GM12878 (cell line): ENCODE measurements around the gene RIT2. TPM values are rescaled to one million over a fixed set of nuclear protein-coding genes. Genes with fewer than 3 reads are reported as not detected.

ENCODE experiments used
- ATAC-seq: fragments of 200-7000 bp; cut with Tn5 transposase; 3 replicates; pipeline ENCODE4 v1.9.1; 2020; ENCODE audit warnings: mild to moderate bottlenecking, moderate library complexity
- BruUV-seq: library from RNA; stranded (reverse); fragments of 400-500 nt; replicated peaks from 2 replicates; lab custom pipeline; 2021; lab: Mats Ljungman, UMichigan
- CTCF ChIA-PET: fragments of 300-600 bp; sonication (Branson Sonifier 250); formaldehyde crosslinking; extraction: SDS; loops from one replicate; lab custom pipeline; 2021; ENCODE audit warnings: inconsistent platforms; lab: Yijun Ruan, JAX
- POLR2A ChIA-PET: fragments of 350-600 bp; formaldehyde crosslinking; extraction: SDS; loops from one replicate; lab custom pipeline; 2021; ENCODE audit warnings: inconsistent platforms; lab: Charles Lee
- RAD21 ChIA-PET: fragments of 300-600 bp; sonication (Branson Sonifier 250); formaldehyde crosslinking; loops from one replicate; lab custom pipeline; 2023; ENCODE audit warnings: antibody characterized with exemption; ENCODE audit not compliant: unreplicated experiment; lab: Charles Lee
- SMC1A ChIA-PET: fragments of 300-600 bp; sonication (Branson Sonifier 250); formaldehyde crosslinking; loops from one replicate; lab custom pipeline; 2023; ENCODE audit not compliant: unreplicated experiment, uncharacterized antibody; lab: Charles Lee
- DNase-seq: peaks from one replicate; pipeline ENCODE4 v3.0.0-alpha.2; 2011; ENCODE audit warnings: low read depth, low spot score
- FAIRE-seq: peaks from 3 replicates; lab custom pipeline; 2011; peaks lifted over from hg19 to GRCh38; lab: Jason Lieb, UNC
- H2AFZ ChIP-seq: 2 replicates; pipeline ENCODE4 v1.6.0; 2011; ENCODE audit warnings: low read depth, low read length, control low read depth; ENCODE audit not compliant: control insufficient read depth
- H3K27ac ChIP-seq: 2 replicates; pipeline ENCODE4 v1.5.1; 2011; ENCODE audit warnings: control low read depth; ENCODE audit not compliant: control insufficient read depth, insufficient read depth
- H3K27me3 ChIP-seq, 2 experiments: replicated peaks in 1 of 2; 2 replicates each; pipeline versions ENCODE4 v1.6.0 to v1.6.1; 2011; ENCODE audit warnings: low read length in 1 of 2; ENCODE audit not compliant: control insufficient read depth in 2 of 2, insufficient read depth in 2 of 2
- H3K36me3 ChIP-seq, 2 experiments: 2 replicates each; pipeline ENCODE4 v1.5.1; 2011; ENCODE audit warnings: low read length in 1 of 2; ENCODE audit not compliant: control insufficient read depth in 2 of 2, insufficient read depth in 2 of 2
- H3K4me1 ChIP-seq: 2 replicates; pipeline ENCODE4 v1.6.1; 2011; ENCODE audit warnings: mild to moderate bottlenecking, low read length, moderate library complexity, mixed read lengths; ENCODE audit not compliant: control insufficient read depth, insufficient read depth
- H3K4me2 ChIP-seq: 2 replicates; pipeline ENCODE4 v1.6.0; 2011; ENCODE audit warnings: control low read depth; ENCODE audit not compliant: control insufficient read depth, insufficient read depth
- H3K4me3 ChIP-seq: fragments of 200-600 bp; sonication (generic); 2 replicates; pipeline ENCODE4 v1.5.1; 2016
- H3K79me2 ChIP-seq: 2 replicates; pipeline ENCODE4 v1.6.0; 2011; ENCODE audit warnings: low read length; ENCODE audit not compliant: control insufficient read depth, insufficient read depth
- H3K9ac ChIP-seq: 2 replicates; pipeline ENCODE4 v1.8.0; 2011; ENCODE audit warnings: low read length, control low read depth, mixed read lengths; ENCODE audit not compliant: control insufficient read depth, insufficient read depth
- H3K9me3 ChIP-seq: replicated peaks from 3 replicates; pipeline ENCODE4 v1.5.1; 2011; ENCODE audit warnings: mild to moderate bottlenecking, low read length; ENCODE audit not compliant: control insufficient read depth, insufficient read depth
- H4K20me1 ChIP-seq: 2 replicates; pipeline ENCODE4 v1.6.0; 2011; ENCODE audit not compliant: control insufficient read depth, insufficient read depth
- ATF7 ChIP-seq: fragments of 450-650 bp; IDR thresholded peaks from 2 replicates; pipeline ENCODE4 v1.6.1; 2016; ENCODE audit warnings: low read depth, mild to moderate bottlenecking
- BMI1 ChIP-seq: fragments of 450-650 bp; IDR thresholded peaks from 2 replicates; pipeline ENCODE4 v1.6.1; 2016; ENCODE audit warnings: mild to moderate bottlenecking, moderate library complexity, borderline replicate concordance
- BRCA1 ChIP-seq: IDR thresholded peaks from 2 replicates; pipeline ENCODE4 v1.6.1; 2011; ENCODE audit warnings: low read depth, low read length, improper control_type of control experiment
- CEBPB ChIP-seq, 2 experiments: fragments of 150-350 bp in 1 of 2; IDR thresholded peaks; 2 replicates each; pipeline ENCODE4 v1.6.1; 2012 to 2014; ENCODE audit warnings: low read depth in 2 of 2, low read length in 2 of 2, borderline replicate concordance in 1 of 2, inconsistent platforms in 1 of 2
- CEBPZ ChIP-seq: fragments of 150-350 bp; IDR thresholded peaks from 2 replicates; pipeline ENCODE4 v1.6.1; 2016; ENCODE audit warnings: low read depth, low read length
- IRF4 ChIP-seq: IDR thresholded peaks from 2 replicates; pipeline ENCODE4 v1.6.1; 2011; ENCODE audit warnings: low read depth, low read length
- LARP7 ChIP-seq: fragments of 450-650 bp; IDR thresholded peaks from 2 replicates; pipeline ENCODE4 v1.6.1; 2017; ENCODE audit warnings: mild to moderate bottlenecking
- MEF2A ChIP-seq: IDR thresholded peaks from 2 replicates; pipeline ENCODE4 v1.6.1; 2011; ENCODE audit warnings: low read depth, mild to moderate bottlenecking, low read length, moderate library complexity; ENCODE audit not compliant: insufficient read depth
- MTA2 ChIP-seq: fragments of 450-650 bp; IDR thresholded peaks from 2 replicates; pipeline ENCODE4 v1.6.1; 2016; ENCODE audit warnings: low read depth, mild to moderate bottlenecking, moderate library complexity
- MXI1 ChIP-seq: fragments of 150-350 bp; IDR thresholded peaks from 2 replicates; pipeline ENCODE4 v1.6.1; 2011; ENCODE audit warnings: low read depth, mild to moderate bottlenecking, inconsistent platforms, low read length, improper control_type of control experiment
- SIN3A ChIP-seq: IDR thresholded peaks from 2 replicates; pipeline ENCODE4 v1.6.1; 2012; ENCODE audit warnings: low read depth, low read length, improper control_type of control experiment
- SMAD1 ChIP-seq: fragments of 450-650 bp; IDR thresholded peaks from 2 replicates; pipeline ENCODE4 v1.6.1; 2018; ENCODE audit warnings: mild to moderate bottlenecking, low read depth; ENCODE audit not compliant: partially characterized antibody
- ZBTB4 ChIP-seq: fragments of 450-650 bp; formaldehyde crosslinking; IDR thresholded peaks from 2 replicates; pipeline ENCODE4 v1.4.0; 2022; ENCODE audit warnings: mild to moderate bottlenecking, moderate library complexity
- ZNF384 ChIP-seq: IDR thresholded peaks from 2 replicates; pipeline ENCODE4 v1.6.1; 2012; ENCODE audit warnings: low read depth, mild to moderate bottlenecking, low read length, improper control_type of control experiment, borderline replicate concordance
- WGBS: methylation state at CpG from one replicate; pipeline ENCODE4 v1.1.6; 2016; ENCODE audit warnings: low lambda C conversion rate; ENCODE audit not compliant: insufficient replicate concordance, insufficient coverage; ENCODE audit errors: missing lambda C conversion rate; 5-methylcytosine and 5-hydroxymethylcytosine counted together
- in situ Hi-C: fragments of 300-500 bp; cut with MboI; formaldehyde crosslinking; loops from 9 replicates; pipeline ENCODE4 v1.14.3; 2018; ENCODE audit warnings: mixed read lengths
- intact Hi-C: fragments of 100-400 bp; cut with micrococcal nuclease; formaldehyde crosslinking; loops from one replicate; pipeline ENCODE4 v1.14.2; 2022; ENCODE audit not compliant: unreplicated experiment
- polyA plus RNA-seq, 11 experiments: library from polyadenylated mRNA; depleted of rRNA in 4 of 11; unstranded in 6 of 11; stranded (reverse) in 5 of 11; fragments of >200 nt; fragmentation: Nextera tagmentation in 4 of 11; fragmentation: Illumina TruSeq in 1 of 11; extraction: Ambion mirVana in 4 of 11; extraction: Trizol in 1 of 11; gene quantifications; 1 replicate in 1 of 11; 2 replicates in 10 of 11; pipeline versions ENCODE4 v1.2.1 to v1.2.3, GENCODE V29; 2011 to 2016; ENCODE audit warnings: inconsistent platforms in 2 of 11, missing spikeins in 2 of 11, low read depth in 1 of 11
- total RNA-seq, 4 experiments: library from RNA; depleted of rRNA in 3 of 4; stranded (reverse); fragments of >200 nt in 3 of 4; fragmentation: Illumina TruSeq in 1 of 4; extraction: Trizol in 1 of 4; gene quantifications; 2 replicates each; pipeline versions ENCODE4 v1.2.1 to v1.2.3, GENCODE V29; 2013 to 2021
- TF ChIP-seq, protein P1 (sequence below): IDR thresholded peaks from 2 replicates; pipeline ENCODE4 v1.6.1; 2011; ENCODE audit warnings: low read depth, low read length, improper control_type of control experiment, borderline replicate concordance

The RIT2 gene
- total and polyA plus RNA-seq, 10 of the 15 experiments (the other 5 are each of a cell fraction or from before 2014, with no cell fraction given) = not detected

DNA sequence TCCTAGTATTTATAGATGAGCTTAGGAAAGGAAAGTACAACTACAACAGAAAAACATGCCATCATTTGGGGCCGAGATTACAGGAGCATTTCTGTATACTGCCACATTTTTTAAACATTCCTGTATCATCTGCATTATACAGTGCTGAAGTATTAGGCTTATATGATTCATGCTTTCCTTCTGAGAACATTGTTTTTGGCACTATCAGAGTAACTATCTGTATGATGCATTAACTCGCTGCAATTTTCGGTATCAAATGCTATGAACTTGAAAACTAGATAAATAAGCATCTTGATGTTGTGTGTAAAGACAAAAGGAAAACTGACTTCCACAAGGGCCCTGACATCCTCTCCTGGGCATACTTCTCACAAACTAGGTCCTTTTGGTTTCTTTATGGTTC is 102.0 kb downstream of the RIT2 start (continued):
- no peak for TF ChIP-seq CEBPZ
- TF ChIP-seq, all 136 proteins: peak for 0

DNA sequence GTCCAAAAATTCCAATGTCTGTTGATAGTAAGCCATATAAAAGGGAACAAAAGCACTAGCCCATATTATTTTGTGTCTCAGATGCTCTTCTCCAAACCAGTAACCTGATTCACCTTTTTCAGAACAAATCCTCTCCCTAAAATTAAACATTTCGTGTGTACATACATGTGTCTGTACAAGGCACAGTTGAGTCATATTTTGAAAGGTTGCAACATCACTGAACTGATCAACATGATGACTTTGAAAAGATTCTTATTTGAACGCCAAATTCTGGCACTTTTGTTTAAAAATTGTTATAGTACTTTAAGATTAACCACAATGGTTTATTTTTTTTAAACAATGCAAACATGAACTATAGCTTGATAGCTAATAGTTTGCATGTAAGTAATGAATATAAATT is 102.5 kb downstream of the RIT2 start:
- in situ Hi-C loops = no loop called here
- ATAC-seq = no peak
- Histone ChIP-seq H3K9me3 (no peaks in the 10 kb centered on the region), H3K4me3 (no peak overlapping the region), H3K9ac (no peak overlapping the region), H3K4me2 (no peak overlapping the region), H3K4me1 (no peaks in the 10 kb centered on the region), H3K36me3 (no peaks in the 10 kb centered on the region), H3K79me2 (no peaks in the 10 kb centered on the region)
- no TSS peak for BruUV-seq
- TF ChIP-seq SIN3A (no peak), MEF2A (no peak), ZBTB4 (CRISPR knock-in tag) (no peak), IRF4 (no peak), MTA2 (no peak), LARP7 (no peak), CEBPB (IDR thresholded peaks at IDR 0.05; ENCODE audit: borderline replicate concordance in 1 of 2, low read depth in 2 of 2, low read length in 2 of 2) (no peak), BRCA1 (no peak), ATF7 (no peak), BMI1 (no peak), SMAD1 (no peak), MXI1 (no peak), ZNF384 (no peak)
- TF ChIP-seq, protein P1, sequence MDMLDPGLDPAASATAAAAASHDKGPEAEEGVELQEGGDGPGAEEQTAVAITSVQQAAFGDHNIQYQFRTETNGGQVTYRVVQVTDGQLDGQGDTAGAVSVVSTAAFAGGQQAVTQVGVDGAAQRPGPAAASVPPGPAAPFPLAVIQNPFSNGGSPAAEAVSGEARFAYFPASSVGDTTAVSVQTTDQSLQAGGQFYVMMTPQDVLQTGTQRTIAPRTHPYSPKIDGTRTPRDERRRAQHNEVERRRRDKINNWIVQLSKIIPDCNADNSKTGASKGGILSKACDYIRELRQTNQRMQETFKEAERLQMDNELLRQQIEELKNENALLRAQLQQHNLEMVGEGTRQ = no peak
- TF ChIP-seq, all 136 proteins: peak for 0
- 0% methylated on average over 2 of the region's 2 CpGs for WGBS
- ChIA-PET RAD21 (no interaction called here), POLR2A (no interaction called here), CTCF (interaction anchor here (0.8 kb wide), 1 partner anchor 714 kb away, joined by 3 read pairs; no protein-coding TSS in a partner anchor), SMC1A (no interaction called here)
- FAIRE-seq (no peak), DNase-seq (no peak)
- no peak overlapping the region for H3K27ac ChIP-seq
- intact Hi-C loops = no loop called here
- H2AFZ ChIP-seq = no peak overlapping the region
- H3K27me3 ChIP-seq = no peaks in the 10 kb centered on the region
- no peaks in the 10 kb centered on the region for H4K20me1 ChIP-seq
